GM21367 (cell line): ENCODE results near the gene FAM131C.
"Not testable (repeated sequence)": the region's sequence is repeated elsewhere in the genome, so short reads cannot be mapped to it uniquely, and the experiment has no call there.

ENCODE experiments used
- ATAC-seq: cut with Tn5 transposase; IDR thresholded peaks from one replicate; pipeline ENCODE4 v1.9.1; 2021; ENCODE audit not compliant: unreplicated experiment

FAM131C gene

GRCh38 chr1:16061989-16062686 lies 11.3 kb downstream of the FAM131C start:
- not testable (repeated sequence) for ATAC-seq

GRCh38 chr1:16061266-16061665 lies 12.2 kb downstream of the FAM131C start:
- ATAC-seq: no peak

GRCh38 chr1:16058394-16059120 lies 14.9 kb downstream of the FAM131C start:
- not testable (repeated sequence) for ATAC-seq

- ATAC-seq: not testable (repeated sequence)
Observed at GRCh38 chr1:16057314-16057915, 16.0 kb downstream of the FAM131C start.

- not testable (repeated sequence) for ATAC-seq
Observed at GRCh38 chr1:16056521-16056912, 16.9 kb downstream of the FAM131C start.

GRCh38 chr1:16055613-16056520 lies 17.6 kb downstream of the FAM131C start:
- no peak for ATAC-seq

- ATAC-seq: no peak
Observed at GRCh38 chr1:16054598-16055540, 18.6 kb downstream of the FAM131C start.

GRCh38 chr1:16053781-16054502 lies 19.5 kb downstream of the FAM131C start:
- ATAC-seq: no peak

- ATAC-seq: not testable (repeated sequence)
Observed at GRCh38 chr1:16051949-16052348, 21.5 kb downstream of the FAM131C start.

GRCh38 chr1:16051039-16051438 lies 22.4 kb downstream of the FAM131C start:
- no peak for ATAC-seq

- ATAC-seq: no peak
Observed at GRCh38 chr1:16050328-16050727, 23.1 kb downstream of the FAM131C start.

GRCh38 chr1:16048573-16049189 lies 24.8 kb downstream of the FAM131C start:
- no peak for ATAC-seq

GRCh38 chr1:16047791-16048475 lies 25.5 kb downstream of the FAM131C start:
- ATAC-seq: no peak

- ATAC-seq: no peak
Observed at GRCh38 chr1:16046842-16047241, 26.6 kb downstream of the FAM131C start.

GRCh38 chr1:16043950-16044349 lies 29.5 kb downstream of the FAM131C start:
- ATAC-seq: no peak

- no peak for ATAC-seq
Observed at GRCh38 chr1:16043521-16043920, 29.9 kb downstream of the FAM131C start, which contains the start of gene CLCNKB. Gene CLCNKB, plus strand, starts transcription at chr1:16043782. Its CDS starts 711 bp downstream, at chr1:16044493.

- ATAC-seq: not testable (repeated sequence)
Observed at GRCh38 chr1:16042654-16043053, 30.8 kb downstream of the FAM131C start.

- no peak for ATAC-seq
Observed at GRCh38 chr1:16042096-16042495, 31.4 kb downstream of the FAM131C start.
